Measurements from ENCODE around the gene HOXD11.

Gene HOXD11

DNA sequence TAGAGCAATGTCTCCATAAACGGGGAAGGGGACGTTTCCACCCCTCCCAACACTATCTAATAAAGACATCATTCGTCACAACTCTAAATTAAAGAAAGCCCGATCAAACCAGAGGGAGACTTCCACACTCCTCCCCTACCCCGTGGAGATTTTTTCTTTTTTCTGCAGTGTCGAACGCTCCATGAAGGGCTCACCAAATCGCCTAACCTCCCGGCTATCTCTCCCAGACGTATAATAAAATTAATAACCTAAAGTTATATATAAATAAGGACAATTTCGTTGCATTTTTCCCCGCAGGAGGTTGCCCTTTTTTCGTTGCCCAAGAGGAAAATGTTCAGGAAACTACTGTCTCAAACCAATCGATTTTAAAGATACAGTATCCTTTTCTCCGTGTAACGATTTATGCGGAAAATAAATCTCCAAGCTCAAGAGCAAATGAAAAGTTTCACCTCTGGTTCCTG is 25.7 kb upstream of the HOXD11 start:
- no peak for DNase-seq (ENCODE audit: low spot score)

DNA sequence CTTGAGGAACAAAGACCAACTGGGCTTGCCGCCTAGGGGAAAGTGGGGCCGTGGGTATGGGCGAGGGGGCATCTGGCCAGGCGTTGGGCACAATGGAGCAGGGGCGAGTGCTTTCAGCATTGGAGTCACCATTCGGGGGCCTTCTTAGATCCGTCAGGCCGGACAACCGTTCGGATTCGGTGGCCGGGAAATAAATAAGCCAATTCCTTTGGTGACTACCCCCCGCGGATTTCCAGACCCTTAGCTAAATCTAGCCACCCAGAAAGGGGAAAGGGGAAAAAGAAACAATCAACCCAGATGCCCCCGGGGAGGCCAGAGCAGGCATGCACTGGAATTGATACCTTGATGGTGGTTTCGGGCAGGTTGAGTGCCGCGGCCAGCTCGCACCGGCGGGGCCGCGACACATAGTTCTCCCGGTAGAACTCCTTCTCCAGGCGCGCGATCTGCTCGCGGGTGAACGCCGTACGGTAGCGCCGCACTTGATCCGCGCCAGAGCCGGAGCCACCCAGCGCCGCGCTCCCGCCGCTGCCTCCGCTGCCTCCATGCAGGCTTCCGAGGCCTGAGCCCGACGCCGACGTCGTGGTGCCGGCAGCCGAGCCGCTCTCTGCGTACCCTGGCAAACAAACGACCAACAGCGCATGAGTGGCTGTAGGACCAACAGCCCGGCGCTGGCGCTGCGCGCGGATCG is 25.1 kb upstream of the HOXD11 start:
- no peak for DNase-seq (ENCODE audit: low spot score)

DNA sequence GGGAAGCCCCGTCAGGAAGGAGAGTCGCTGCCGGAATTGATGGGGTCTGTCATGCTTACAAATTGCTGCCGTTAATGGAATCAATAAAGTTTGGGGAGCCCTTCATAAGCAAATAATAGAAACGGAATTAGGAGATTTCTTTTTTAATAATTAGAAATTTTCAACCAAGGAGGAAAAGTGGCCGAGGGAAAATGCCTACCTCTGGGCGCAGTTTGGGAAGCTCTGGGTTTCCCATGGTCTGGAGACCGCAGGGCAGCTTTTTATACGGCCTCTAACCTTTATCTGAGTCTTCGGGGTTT is 24.6 kb upstream of the HOXD11 start:
- DNase-seq (ENCODE audit: low spot score), result no peak

DNA sequence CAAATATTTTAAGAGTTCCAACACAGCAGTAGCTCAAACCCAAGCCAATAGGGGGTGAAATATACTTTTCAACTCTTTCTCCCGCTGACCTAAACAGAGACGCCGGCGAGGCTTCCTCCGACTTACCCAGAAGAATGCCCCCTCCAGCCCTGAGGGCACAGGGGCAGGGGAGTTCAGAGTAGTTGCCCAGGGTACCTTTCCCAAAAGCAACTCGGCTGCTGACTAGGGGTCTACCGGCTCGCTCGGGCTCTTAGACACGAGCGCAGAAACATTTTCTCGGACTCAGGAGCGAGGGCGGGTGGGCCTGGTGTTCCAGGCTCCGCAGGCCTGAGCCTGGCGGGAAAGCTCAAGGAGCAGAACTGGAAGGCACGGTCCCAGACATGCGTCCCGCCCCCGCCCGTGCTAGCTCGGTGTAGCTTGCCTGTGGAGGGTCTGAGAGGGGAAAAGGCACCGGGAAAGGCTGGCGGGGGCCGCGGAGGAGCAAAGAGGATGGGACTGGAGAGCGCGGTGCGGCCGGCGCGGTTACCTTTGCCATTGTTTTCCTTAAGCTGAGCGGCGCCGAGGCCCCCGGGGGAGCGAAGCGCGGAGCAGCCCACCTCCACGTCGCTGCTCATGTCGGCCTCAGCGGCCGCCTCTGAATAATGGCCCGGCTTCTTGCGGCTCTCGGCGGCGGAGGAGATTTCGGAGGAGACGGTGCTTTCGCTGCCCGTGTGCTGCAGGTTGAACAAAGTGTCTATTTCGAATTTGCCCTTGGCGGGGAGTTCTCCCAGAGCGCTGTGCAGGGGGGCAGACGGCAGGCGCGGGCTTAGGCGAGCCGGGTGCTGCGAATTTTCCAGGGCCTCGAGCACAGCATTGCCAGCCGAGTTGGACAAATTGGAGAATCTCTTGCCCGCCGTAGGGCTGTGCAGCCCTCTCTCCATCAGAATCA is 24.0 kb upstream of the HOXD11 start:
- no peak for DNase-seq (ENCODE audit: low spot score)

DNA sequence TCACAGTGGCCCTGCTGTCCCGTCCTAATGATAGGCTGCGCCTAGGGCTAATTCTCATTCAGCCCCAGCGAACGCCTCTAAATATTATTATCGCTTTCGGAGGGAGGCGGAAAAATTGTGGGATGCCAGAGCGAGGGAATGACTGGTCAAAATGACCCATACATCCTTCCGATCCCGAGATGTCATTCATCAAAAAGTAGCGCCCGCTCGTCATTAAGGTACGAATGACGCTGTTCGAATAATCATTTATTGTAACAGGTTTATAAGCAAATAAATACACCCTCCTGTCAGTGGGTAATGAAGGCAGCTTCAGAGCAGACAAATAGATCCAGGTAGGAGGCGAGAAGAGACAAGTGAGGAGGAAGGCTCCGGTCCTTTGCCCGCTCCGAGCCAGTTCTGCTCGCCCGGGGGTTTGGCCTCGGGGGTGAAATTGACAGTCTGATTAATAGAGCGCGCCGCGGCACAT is 23.3 kb upstream of the HOXD11 start, which contains the start of gene EVX2:
TSS of gene EVX2 (minus strand) at position 167 of the 466 bp plus-strand sequence. CDS start 186 bp downstream, outside the sequence.
- DNase-seq (ENCODE audit: low spot score), result no peak

DNA sequence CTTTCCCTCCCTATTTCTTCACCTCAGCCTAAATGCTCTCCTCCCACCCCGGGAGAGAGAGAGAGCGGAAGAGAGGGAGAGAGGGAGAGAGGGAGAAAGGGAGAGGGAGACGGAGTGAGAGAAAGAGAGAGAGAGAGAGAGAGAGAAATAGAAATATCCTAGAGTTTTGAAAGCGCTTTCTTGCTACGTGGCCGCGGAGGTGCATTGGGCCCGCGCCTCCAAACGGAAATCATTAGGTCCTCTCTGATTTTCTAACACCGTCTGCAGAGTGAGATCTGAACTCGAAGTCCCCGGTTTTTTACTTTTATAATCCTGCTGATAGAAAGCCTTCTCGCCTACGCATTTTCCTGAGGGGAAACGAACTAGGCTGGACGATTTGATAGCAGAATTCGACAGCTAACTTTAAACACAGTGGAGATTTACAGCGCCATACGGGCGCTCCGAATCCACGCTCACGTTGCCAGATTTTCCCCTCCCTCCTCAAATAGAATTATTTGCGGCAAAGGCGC is 22.4 kb upstream of the HOXD11 start:
- DNase-seq (ENCODE audit: low spot score), result no peak

DNA sequence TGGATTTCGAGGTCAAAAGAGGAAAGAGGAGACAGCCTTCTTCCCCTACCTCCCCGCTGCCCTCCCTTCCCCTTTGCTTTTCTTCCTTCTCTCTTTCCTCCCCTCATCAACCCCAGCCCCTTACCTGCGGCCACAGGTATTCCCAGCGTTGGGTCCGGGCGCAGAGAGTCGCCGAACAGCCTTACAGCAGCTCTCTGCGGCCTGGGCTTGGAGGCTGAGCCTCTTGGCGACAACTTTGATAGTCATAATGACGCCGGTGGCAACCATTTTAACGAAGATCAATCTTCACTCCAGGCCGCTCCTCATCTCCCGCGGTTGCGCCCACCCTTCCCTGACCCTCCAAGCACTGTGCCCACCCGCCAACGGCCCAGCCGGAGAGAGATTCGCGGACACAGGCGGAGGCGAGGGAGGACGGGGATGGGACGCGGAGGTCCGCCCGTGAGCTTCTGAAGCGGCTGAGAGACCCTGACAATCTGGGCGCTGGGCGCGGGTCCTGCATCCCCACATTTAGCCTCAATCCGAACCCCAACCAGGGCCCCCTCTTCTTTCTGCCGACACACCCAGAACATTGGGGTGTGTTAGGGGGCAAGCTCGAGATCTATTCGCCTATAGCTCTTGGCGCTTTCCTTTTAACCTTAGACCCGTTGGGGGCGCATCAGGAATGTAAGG is 21.8 kb upstream of the HOXD11 start:
- no peak for DNase-seq (ENCODE audit: low spot score)

DNA sequence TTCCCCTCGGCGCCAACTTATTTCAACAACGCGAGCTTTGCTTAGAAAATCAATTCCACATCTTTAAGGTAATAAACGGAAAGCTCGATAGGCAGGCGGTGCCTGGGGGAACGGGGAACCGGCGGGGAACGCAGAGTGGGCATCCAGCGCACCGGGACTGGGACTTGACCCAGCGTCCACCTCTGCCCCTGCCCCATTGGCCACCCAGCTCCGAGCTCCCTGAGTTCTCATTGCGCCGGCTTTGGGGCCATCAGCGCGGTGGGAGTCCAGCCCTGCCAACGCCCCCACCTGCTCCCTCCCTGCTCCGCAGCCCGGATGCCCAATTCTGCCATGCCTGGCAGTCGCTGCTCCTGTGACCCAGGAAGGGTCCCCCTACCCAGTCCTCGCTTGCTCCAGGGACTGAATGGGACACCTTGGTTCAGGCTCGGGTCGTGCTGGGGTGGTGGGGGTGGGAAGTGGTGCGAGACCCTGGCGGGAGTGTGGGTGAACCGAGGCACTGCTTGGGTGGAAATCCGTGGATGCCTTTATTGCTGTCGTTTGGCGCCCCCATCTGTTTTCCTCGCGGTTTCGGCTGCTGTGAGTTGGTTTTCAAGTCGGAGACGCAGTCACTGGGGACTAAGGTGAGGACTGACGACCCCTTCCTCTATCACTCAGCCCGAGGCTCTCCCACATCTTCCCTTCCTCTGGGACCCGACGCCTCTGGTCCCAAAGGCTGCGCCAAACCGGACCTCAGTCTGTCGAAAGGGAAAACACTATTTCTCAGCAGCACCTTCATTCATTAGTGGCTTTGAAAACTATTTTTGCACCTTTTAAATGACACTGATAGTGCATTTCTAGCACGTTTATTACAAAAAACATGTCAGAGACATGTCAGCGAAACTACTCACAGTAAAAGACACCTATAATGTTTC is 21.0 kb upstream of the HOXD11 start:
- DNase-seq (ENCODE audit: low spot score), result no peak

DNA sequence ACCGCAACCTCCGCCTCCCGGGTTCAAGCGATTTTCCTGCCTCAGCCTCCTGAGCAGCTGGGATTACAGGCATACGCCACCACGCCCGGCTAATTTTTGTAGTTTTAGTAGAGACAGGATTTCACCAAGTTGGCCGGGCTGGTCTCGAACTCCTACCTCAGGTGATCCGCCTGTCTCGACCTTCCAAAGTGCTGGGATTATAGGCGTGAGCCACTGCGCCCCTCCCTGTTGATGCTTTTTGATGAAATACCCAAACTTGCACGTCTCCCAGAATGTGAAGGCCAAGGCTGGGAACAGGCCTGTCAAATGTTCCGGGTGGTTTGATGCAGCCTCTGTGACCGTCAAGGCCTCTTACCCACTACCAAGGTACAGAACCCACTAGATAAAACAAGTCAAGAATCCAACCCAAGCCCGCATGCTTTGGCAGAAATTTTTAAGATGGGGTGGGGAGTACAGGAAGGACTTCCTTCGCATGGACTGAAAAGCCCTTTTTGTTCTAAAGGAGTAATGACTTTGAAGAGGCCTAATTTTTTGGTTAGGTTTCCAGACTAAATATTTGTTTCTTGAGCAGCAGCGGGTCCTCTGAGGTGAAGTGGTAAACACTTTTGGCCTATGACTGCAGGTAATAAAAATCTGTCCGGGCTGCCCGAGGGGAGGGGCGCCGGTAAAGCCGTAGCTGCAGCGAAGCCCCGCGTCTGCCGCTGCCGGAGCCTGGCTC is 19.6 kb upstream of the HOXD11 start:
- no peak for DNase-seq (ENCODE audit: low spot score)

DNA sequence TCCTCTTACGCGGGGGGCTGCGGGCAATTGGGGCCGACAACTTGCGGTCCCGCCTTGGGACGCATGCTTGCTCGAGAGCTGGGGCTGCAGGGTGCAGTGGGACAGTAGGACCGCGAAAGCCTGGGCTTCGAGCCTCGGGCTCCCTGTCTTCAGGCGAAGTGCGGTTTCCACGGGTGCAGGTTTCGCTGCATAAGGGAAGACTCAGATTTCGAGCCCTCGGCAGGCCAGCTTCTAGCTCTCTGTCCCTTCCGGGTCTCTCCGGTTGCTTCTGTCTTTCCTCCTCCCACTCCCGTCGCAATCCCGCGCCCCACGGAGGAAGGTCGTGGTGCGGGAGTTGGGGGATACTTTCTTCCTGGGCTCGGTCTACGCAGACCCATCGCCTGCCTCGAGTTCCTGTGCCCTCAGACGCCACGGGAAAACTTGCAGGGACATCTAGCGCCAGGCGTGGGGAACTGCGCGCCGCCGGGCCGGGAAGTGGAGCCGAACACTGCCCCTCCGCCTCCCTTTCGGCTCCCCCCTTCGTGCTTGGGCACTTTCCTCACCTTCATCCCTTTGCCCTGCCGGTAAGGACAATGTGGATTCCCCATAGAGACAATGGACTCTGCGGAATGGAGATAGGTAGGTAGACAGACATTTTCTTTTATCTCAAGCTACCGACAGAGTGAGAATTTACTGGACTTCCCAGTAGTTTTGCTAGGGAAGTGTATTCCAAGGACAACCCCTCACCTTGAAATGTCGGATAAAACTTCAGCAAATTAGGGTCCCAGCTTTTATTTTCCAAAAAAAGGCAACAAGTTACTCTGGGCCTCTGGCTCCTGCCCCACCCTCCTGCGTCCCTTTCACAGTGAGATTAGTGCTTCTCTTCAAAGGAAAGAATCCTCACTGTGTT is 18.8 kb upstream of the HOXD11 start:
- peak; percentile 14 for DNase-seq (ENCODE audit: low spot score)

DNA sequence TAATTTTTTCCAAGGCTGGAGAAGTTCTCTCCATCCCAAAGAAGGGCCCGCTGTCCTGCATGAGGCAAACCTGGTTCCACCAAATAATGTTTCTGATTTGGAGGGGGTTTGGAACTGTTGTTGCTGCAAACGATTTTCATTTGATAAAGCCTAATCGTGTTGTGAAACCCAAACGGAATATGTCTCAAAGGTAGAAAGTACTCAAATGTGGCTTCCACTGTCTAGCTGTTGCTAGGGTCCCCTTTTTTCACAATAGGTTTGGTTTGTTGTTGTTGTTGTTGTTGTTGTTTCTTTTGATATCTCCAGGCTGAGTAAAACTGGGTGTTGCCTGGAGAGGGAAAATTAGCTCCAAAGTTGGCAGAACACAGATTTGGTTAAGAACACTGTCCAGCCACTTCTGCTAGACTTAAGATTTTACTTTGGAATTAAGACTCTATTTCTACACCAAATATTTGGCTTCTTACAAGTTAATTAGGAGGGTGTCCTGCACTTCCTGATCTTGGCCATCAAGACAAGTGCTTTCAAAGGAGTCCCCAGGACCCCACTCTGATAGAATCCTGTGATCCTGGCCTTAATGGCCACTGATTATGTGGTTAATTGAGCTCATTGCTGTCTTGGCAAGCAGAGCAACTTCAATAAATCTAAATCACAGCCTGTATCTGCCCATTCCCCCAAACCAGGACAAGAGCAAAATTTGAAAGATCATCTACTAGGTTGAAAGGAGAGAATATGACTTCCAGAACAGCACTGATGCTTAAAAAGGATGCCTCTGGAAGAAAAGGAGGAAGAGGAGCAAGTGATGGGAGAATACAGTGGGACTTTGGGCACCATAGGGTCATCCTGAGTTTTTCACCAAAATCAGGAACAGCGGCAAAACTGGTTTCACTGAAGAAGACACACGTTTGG is 17.9 kb upstream of the HOXD11 start:
- DNase-seq (ENCODE audit: low spot score), result no peak

DNA sequence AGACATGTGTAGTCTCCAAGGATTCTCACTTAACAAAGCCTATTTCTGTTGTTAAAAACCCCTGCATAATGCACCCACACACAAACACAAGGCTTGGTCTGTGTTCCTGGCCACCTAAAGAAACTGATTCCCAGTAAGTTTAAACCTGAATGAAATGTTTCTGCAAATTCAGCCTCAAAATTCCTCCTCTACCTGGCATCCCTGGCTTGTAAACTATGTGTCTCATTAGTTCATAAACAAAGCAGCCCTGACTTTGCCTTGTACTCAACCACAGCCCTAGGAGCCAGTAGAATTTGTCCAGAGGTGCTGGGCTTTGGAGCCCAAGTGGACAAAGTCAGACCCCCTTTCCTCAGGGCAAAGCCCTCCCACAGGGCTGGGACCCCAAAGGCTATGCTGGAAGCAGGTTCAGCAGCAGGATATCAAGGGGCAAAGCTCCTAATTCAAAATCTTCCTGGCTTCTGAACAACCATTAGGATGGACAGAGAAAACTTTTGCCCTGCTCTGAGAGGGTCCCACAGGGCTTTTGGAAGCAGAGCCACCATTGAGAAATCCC is 17.2 kb upstream of the HOXD11 start:
- DNase-seq (ENCODE audit: low spot score), result no peak

DNA sequence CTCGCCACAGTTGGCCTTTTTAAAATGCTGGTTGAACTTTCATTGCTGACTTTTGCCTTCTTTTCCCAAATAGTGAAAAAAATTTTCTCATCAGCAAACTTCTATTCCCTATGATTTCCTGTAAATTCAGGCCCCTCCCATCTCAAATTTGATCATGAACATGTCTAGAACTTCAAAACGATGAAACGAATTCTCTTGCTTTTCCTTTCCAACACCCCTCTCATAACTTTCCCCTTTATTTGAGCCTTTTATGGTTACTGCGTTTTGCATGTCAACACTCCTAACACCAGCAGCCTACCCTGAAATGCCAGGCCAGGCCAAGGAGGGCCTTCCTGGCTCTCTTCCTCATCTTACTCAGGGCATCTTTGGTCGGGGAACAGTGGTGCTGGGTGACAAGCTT is 16.2 kb upstream of the HOXD11 start:
- no peak for DNase-seq (ENCODE audit: low spot score)

DNA sequence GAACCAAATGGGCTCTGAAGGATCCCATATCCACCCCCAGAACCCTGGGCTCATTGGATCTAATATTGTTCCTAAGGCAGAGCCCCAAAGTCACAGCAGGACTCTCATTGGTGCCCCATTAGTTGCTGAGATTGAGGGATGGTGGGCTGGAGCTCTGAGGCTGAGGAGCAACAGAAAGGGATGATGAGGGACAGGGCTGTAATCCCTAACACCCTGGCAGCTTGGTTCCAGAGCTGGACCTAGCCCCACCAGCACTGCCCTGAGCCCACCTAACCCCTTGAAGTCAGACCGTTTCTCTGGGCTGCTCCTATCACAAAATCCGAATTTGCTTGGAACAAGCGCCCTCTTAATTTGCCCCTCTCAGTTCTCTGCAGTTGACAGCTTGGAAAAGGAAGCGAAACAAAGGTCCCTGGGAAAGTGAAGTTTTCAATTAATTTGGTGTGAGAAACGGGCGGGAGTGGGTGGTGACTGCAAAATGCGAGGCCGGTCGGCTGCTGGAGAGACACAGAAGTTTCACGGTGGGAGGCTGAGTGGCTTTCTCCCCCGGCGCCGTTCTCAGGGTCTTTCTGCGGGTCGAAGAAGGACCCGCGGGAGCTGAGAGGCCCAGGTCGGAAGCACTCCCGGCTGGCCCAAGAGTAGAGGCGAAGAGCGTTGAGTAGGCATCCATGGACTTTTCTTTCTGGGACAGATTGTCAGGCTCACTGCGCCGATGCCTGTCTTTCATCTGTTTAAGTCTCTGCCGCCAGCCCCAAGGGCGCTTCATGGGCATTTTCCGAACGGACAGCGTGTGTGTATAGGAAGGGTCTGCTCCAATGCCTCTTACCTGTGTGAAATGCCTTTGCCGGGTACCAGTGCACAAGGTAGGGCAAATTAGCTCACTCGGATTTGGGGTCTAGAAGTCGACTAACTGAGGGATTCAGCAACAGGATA is 15.5 kb upstream of the HOXD11 start:
- DNase-seq (ENCODE audit: low spot score), result no peak

DNA sequence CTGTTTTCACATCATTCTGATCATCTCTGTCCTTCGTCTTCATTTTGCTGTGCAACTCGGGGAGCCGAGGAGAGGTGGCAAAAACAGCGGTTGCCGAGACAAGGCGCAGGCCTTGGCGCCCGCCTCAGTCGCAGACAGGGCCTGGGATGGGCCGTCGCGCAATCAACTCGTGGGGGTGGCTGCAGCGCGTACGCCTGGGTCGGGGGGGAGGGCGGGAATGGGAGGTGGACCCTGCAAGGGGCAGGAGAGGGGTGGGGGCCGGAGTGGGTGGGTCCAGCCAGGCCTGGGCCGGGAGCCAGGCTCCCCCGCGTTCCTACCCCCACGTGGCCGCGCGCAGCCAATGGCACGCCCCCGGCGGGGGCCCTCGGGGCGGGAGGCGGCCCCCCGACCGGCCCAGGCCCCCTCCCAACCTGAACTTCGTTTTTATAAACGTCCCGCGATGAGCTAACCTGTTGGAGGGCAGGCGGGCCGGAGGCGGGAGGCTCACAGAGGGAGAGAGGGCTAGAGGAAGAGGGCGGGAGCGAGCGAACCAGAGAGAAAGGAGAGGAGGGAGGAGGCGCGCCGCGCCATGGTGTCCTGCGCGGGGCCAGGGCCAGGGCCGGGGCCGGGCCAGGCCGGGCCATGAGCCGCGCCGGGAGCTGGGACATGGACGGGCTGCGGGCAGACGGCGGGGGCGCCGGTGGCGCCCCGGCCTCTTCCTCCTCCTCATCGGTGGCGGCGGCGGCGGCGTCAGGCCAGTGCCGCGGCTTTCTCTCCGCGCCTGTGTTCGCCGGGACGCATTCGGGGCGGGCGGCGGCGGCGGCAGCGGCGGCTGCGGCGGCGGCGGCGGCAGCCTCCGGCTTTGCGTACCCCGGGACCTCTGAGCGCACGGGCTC is 14.6 kb upstream of the HOXD11 start, which contains the start of gene HOXD13:
TSS of gene HOXD13 (plus strand) at position 452 of the 875 bp plus-strand sequence. CDS start at position 622, 170 bp downstream.
- no peak for DNase-seq (ENCODE audit: low spot score)

All from CD4-positive, alpha-beta T cell treated with Interleukin-15 for 4 hours (primary cell).